GM10266 (cell line): Measurements from ENCODE around the gene GSTM4.

Experiments
- DNase-seq: peaks from one replicate; pipeline ENCODE4 v3.0.0; 2012; ENCODE audit errors: extremely low spot score
- CTCF ChIP-seq: IDR thresholded peaks from 2 replicates; pipeline ENCODE4 v1.5.1; 2012; ENCODE audit warnings: mild to moderate bottlenecking, low read depth; ENCODE audit not compliant: control insufficient read depth, insufficient read depth; ENCODE audit errors: missing control alignments

Gene GSTM4

DNA sequence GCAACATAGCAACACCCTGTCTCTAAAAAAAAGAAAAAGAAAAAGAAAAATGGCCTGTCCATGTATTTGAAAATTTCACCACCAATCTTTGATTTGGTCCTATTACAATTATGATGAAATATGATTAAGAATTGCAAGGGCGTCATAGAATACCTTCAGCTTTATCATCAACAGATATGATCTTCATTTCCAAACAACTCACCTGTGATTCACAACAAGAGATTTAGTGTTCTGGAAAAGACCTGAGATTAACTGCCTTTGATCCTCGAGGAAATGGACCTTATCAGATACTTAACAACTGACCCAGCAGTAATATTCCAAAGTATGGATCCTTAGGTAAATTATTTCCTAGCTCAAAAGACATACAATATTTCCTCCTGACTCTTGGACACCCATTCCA is 3.5 kb upstream of the GSTM4 start:
- DNase-seq = no peak
- no peak for TF ChIP-seq CTCF

DNA sequence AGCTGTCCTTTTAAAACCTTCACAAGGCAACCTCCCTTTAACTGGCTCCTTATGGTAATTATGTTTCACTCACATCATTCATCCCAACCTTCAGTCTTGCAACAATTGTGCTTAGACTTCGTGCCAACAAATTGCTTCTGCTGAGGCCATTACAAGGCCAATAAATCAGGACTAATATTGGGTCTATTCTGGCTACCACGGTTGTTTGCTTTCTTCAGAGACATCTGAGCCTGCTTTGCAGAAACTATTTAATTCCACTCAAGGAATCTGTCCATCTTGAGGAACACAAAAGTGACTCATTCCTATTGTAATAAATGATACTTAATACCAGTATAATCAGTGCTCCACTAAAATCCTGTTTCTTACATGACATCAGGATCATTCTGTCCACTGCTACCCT is 2.6 kb upstream of the GSTM4 start:
- TF ChIP-seq CTCF = no peak
- DNase-seq = no peak

- TF ChIP-seq CTCF = no peak
- no peak for DNase-seq
These were observed 1.4 kb upstream of the GSTM4 start for GRCh38 chr1:109654519-109654918.

DNA sequence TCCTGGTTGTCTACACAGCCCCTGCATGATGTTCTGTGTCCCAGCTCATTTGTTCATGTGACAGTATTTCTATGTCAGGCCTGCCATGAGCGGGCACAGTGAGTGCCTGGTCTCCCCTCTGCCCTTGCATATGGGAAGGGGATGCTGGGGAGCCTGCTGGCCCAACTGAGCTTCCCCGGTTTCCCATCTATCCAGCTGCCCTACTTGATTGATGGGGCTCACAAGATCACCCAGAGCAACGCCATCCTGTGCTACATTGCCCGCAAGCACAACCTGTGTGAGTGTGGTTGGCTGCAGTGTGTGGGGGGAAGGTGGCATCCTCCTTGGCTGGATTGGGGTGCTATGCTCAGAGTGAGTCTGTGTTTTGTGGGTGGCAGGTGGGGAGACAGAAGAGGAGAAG is 1.5 kb downstream of the GSTM4 start:
- no peak for TF ChIP-seq CTCF
- no peak for DNase-seq

DNA sequence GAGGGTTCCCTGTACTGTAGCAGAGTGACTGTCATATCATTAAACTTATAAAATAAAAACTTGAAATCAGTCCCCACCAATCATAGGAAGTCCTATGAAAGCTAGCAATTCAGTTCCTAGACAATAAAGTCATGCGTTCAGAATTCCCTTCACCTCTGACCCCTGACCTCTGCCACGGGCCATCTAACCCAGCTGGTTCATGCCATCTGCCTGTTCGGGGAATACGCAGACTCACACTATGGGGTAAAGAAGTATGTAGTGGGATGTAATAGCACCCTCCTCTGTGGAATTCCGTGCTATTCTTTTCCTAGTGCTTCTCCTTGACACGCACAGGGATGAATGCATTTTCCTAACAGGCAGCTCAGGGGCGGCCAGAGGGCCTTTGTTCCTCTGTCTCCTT is 2.1 kb downstream of the GSTM4 start:
- no peak for TF ChIP-seq CTCF

GRCh38 chr1:109658533-109659042 is 2.7 kb downstream of the GSTM4 start:
- DNase-seq = no peak
- TF ChIP-seq CTCF = no peak

More for the DNA sequence above, 2.1 kb downstream of the GSTM4 start:
- DNase-seq = no peak

DNA sequence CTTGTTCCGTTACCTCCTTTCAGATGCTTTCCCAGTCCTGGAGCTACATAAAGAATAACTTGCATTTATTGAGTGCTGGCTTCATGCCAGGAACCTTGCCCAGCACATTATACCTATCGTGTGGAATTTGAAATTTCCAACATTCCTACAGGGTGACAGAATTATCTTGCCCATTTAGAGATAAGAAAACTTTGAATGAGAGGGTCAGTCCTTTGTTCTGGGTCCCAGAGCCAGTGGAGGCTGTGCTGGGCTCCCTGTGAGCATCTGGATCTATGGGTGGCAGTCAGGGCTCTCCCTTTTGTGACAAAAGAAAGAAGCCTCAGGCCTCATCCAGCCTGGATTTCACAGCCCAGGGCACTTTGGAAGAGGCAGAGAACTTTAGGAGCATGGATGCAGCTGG is 3.2 kb downstream of the GSTM4 start:
- TF ChIP-seq CTCF = no peak
- no peak for DNase-seq
